Heart right ventricle (tissue), 16 donors: ENCODE results near the gene AKTIP. TPM values are rescaled to one million over a fixed set of nuclear protein-coding genes. Genes with fewer than 3 reads are reported as not detected.

Experiments used
- ATAC-seq, 8 donors: fragments of 200-7000 bp; cut with Tn5 transposase; one replicate each; pipeline ENCODE4 v1.9.1; 2020; ENCODE audit warnings: mild to moderate bottlenecking in 8 of 8, moderate library complexity in 8 of 8, moderate number of reproducible peaks in 1 of 8
- DNase-seq, 2 donors: peaks; one replicate each; pipeline ENCODE4 v3.0.0-alpha.2; 2020
- H3K27ac ChIP-seq, 10 donors: fragments of 200-600 bp; sonication (generic) in 2 of 10; one replicate each; pipeline versions ENCODE4 v1.5.0 to v1.8.0; 2020 to 2022; ENCODE audit warnings: mild to moderate bottlenecking in 3 of 10
- H3K27me3 ChIP-seq, 7 donors: fragments of 200-600 bp; one replicate each; pipeline ENCODE4 v1.8.0; 2021 to 2022; ENCODE audit warnings: mild to moderate bottlenecking in 2 of 7
- H3K36me3 ChIP-seq, 9 donors: fragments of 200-600 bp; sonication (generic) in 1 of 9; one replicate each; pipeline versions ENCODE4 v1.5.0 to v1.8.0; 2020 to 2022; ENCODE audit warnings: mild to moderate bottlenecking in 2 of 9
- H3K4me1 ChIP-seq, 9 donors: fragments of 200-600 bp; sonication (generic) in 1 of 9; one replicate each; pipeline versions ENCODE4 v1.5.0 to v1.8.0; 2020 to 2022; ENCODE audit warnings: mild to moderate bottlenecking in 4 of 9
- H3K4me3 ChIP-seq, 10 donors: fragments of 200-600 bp; sonication (generic) in 2 of 10; one replicate each; pipeline versions ENCODE4 v1.5.0 to v1.8.0; 2020 to 2022; ENCODE audit warnings: mild to moderate bottlenecking in 7 of 10, moderate library complexity in 2 of 10
- H3K9me3 ChIP-seq, 11 donors: fragments of 200-600 bp in 10 of 11; sonication (generic) in 2 of 11; one replicate each; pipeline versions ENCODE4 v1.5.0 to v1.8.0; 2013 to 2022; ENCODE audit warnings: mild to moderate bottlenecking in 2 of 11, control low read depth in 1 of 11, moderate library complexity in 1 of 11
- WGBS, 2 donors: extraction: QIAGEN DNeasy Blood & Tissue Kit; methylation state at CpG; one replicate each; pipeline ENCODE4 v1.1.7; 2013; ENCODE audit warnings: inconsistent platforms in 1 of 2; 5-methylcytosine and 5-hydroxymethylcytosine counted together
- intact Hi-C, 10 donors: fragments of 100-400 bp; cut with DNase I; formaldehyde crosslinking; loops; one replicate each; pipeline versions ENCODE4 v1.11.1 to v1.14.2; 2022
- polyA plus RNA-seq, 2 donors: library from polyadenylated mRNA; stranded (reverse); fragments of 200-250 nt; gene quantifications; one replicate each; pipeline ENCODE4 v1.2.3, GENCODE V29; 2013
- total RNA-seq, 10 donors: library from RNA; stranded (reverse); fragmentation: NEBNext Ultra II Directional in 3 of 10; extraction: Animal tissue kit (Norgen Biotek cat#: 25700) in 3 of 10; gene quantifications; one replicate each; pipeline versions ENCODE4 v1.2.1 to v1.2.4, GENCODE V29; 2021 to 2023
- TF ChIP-seq, protein P1 (sequence below), 9 donors: fragments of 200-600 bp; sonication (generic) in 2 of 9; IDR thresholded peaks; one replicate each; pipeline versions ENCODE4 v1.5.0 to v1.8.0; 2021 to 2022; ENCODE audit warnings: antibody characterized with exemption in 9 of 9, mild to moderate bottlenecking in 5 of 9, moderate library complexity in 1 of 9
- donor health status: Arrhythmogenic right ventricular cardiomyopathy.
- donor health status: ischemic (EF 13 %, LVEDD 7.1; RV severe dilation, severe dysfunction).
- donor health status: healthy with polysubstance abuse.
- donor health status: DM: no; HTN: yes; CAD: no.
- donor health status: DM: no; HTN: no; CAD: no.
- donor health status: ischemic (EF 25% LVEDD 6.9; RV normal size, moderate dysfunction).
- donor health status: ischemic (EF 25% LVEDD 5.7; RV mildly dilated, moderate dysfunction).
- donor health status: healthy.
- donor health status: DM: yes; HTN: yes; CAD: no.
- donor health status: Ischemic cardiomyopathy.
- donor health status: ischemic (EF 35%, LVEDD 5.7; RV mildly dilated, moderate dysfunction).
- donor health status: nonischemic (EF 11% LVEDD 7.7; RV severe dilation, severe dysfunction).
- donor health status: DM: yes; HTN: yes; CAD: no.
- donor health status: PGD.
- donor health status: ischemic (EF 29% LVEDD 5.4; RV normal size, mild dysfunction).
- donor health status: nonischemic (EF 23%, LVEDD 6.1; RV moderate dilation, normal function).

Gene AKTIP
- total and polyA plus RNA-seq, 12 donors = 33.4 to 105 (median 75.5) TPM

DNA sequence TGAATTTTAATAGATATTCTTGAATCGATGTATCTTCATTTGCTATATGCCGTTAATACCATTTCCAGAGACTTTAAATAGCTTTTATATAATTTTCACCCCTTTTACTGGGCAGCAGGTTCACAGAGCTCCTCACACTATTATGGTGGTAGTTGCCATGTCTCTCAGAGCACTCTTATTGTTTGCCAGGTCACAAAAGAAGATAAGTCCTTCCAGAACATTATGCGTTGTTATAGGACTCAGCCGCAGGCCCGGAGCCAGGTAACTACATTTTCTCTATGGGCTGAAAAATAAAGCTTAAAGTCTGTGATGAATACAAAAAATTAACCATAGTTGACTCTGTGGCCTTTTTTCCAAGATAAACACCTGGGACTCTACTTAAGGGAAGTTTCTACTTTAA lies 24.0 kb downstream of the AKTIP start:
- intact Hi-C loops = no loop called here
- peaks cover 0 to 5% (median 0%) of the 10 kb centered on the region in 9 donors for H3K4me1 ChIP-seq
- H3K9me3 ChIP-seq = no peaks in the 10 kb centered on the region
- H3K27ac ChIP-seq = no peak overlapping the region
- TF ChIP-seq, protein P1, sequence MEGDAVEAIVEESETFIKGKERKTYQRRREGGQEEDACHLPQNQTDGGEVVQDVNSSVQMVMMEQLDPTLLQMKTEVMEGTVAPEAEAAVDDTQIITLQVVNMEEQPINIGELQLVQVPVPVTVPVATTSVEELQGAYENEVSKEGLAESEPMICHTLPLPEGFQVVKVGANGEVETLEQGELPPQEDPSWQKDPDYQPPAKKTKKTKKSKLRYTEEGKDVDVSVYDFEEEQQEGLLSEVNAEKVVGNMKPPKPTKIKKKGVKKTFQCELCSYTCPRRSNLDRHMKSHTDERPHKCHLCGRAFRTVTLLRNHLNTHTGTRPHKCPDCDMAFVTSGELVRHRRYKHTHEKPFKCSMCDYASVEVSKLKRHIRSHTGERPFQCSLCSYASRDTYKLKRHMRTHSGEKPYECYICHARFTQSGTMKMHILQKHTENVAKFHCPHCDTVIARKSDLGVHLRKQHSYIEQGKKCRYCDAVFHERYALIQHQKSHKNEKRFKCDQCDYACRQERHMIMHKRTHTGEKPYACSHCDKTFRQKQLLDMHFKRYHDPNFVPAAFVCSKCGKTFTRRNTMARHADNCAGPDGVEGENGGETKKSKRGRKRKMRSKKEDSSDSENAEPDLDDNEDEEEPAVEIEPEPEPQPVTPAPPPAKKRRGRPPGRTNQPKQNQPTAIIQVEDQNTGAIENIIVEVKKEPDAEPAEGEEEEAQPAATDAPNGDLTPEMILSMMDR (IDR thresholded peaks at IDR 0.05) = no peak
- H3K4me3 ChIP-seq = no peak overlapping the region
- ATAC-seq (peak in 1 of 8 donors; percentile 61), DNase-seq (no peak)
- WGBS, 2 donors = 95 to 98% methylated on average over 5 of the region's 5 CpGs
- H3K27me3 ChIP-seq = no peaks in the 10 kb centered on the region
- peaks cover 0 to 98% (median 49%) of the 10 kb centered on the region in 9 donors for H3K36me3 ChIP-seq

DNA sequence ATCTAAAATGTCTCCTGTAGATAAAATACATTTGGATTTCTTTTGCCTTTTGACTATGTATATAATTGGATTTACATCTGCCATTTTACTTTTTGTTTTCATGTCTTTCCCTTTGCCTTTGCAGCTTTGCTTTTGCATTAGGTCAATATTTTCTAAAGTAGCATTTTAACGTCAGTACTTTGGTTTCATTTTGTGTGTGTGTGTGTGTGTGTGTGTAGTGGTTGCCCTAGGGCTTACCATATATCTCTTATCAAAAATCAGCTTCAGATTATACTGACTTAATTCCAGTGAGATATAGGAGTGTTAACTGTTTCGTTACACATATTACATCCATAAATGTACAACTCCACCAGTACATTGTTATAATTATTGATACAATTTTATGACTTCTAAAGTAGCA lies 26.1 kb downstream of the AKTIP start:
- H3K36me3 ChIP-seq = peaks cover 0 to 98% (median 51%) of the 10 kb centered on the region in 9 donors
- DNase-seq = no peak
- TF ChIP-seq, protein P1 (IDR thresholded peaks at IDR 0.05) = no peak
- intact Hi-C loops = no loop called here
- 92% methylated on average over 2 of the region's 2 CpGs for WGBS, 2 donors
- H3K27me3 ChIP-seq = no peaks in the 10 kb centered on the region
- H3K27ac ChIP-seq = no peak overlapping the region
- no peaks in the 10 kb centered on the region for H3K9me3 ChIP-seq
- ATAC-seq = no peak
- H3K4me3 ChIP-seq = no peak overlapping the region
- H3K4me1 ChIP-seq = peaks cover 0 to 4% (median 0%) of the 10 kb centered on the region in 9 donors

DNA sequence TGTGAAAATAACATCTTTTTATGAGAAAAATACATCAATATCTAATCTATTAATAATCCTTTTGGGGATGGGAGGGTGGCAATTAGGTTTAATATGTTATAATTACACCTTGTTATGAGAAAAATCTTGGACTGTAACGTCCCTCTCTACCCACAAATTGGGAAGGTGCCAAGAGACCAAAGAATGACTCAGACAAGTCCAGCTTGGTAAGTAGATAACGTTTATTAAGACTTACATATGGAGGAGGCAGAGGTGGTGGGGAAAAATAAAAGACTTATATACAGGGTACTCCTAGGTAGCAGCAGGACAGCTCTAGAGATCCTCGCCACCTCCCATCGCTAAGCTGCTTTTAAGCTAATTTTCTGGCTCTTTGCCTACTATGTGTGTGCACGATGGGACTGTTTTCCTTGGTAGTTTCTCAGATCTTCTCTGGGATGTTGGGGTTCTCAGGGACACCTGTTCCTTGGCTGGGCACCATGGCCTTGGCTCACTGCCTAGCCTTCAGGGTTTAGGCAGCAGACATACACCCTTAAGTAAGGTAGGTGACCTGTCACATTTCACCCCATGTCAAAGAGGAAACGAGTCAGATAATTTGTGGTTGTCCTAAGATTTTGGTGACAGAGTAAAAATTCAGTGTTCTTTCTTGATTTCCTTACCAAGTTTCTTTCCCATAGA lies 37.3 kb downstream of the AKTIP start:
- TF ChIP-seq, protein P1 (IDR thresholded peaks at IDR 0.05) = no peak
- 63 to 64% methylated on average over 6 of the region's 6 CpGs for WGBS, 2 donors
- no peaks in the 10 kb centered on the region for H3K9me3 ChIP-seq
- ATAC-seq (no peak), DNase-seq (no peak)
- H3K4me1 ChIP-seq = peaks cover 0 to 9% (median 0%) of the 10 kb centered on the region in 9 donors
- H3K36me3 ChIP-seq = peaks cover 0 to 100% (median 34%) of the 10 kb centered on the region in 9 donors
- H3K27ac ChIP-seq = no peak overlapping the region
- intact Hi-C loops = no loop called here
- no peak overlapping the region for H3K4me3 ChIP-seq
- H3K27me3 ChIP-seq = no peaks in the 10 kb centered on the region

DNA sequence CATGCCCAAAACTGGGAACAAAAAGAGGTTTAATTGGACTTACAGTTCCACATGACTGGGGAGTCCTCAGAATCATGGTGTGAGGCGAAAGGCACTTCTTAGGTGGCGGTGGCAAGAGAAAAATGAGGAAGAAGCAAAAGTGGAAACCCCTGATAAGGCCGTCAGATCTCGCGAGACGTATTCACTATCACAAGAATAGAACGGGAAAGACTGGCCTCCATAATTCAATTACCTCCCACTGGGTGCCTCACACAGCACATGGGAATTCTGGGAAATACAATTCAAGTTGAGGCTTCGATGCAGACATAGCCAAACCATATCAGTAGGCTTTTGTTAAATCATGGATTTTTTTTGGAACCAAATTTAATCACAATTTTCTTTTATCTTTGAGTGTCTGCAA lies 44.4 kb downstream of the AKTIP start:
- no peak for ATAC-seq
- intact Hi-C loops = no loop called here
- H3K9me3 ChIP-seq = no peaks in the 10 kb centered on the region
- H3K4me3 ChIP-seq = no peak overlapping the region
- no peaks in the 10 kb centered on the region for H3K27me3 ChIP-seq
- H3K4me1 ChIP-seq = peaks cover 0 to 27% (median 0%) of the 10 kb centered on the region in 9 donors
- DNase-seq = no peak
- peak overlapping the region in 1 of 10 donors; percentile 81 for H3K27ac ChIP-seq
- 86% methylated on average over 8 of the region's 8 CpGs for WGBS, 2 donors
- TF ChIP-seq, protein P1 (IDR thresholded peaks at IDR 0.05) = no peak
- peaks cover 0 to 100% (median 36%) of the 10 kb centered on the region in 9 donors for H3K36me3 ChIP-seq
